HG02571 (cell line): ENCODE results near the gene MBD3L2.
"Not testable (repeated sequence)": the region's sequence is repeated elsewhere in the genome, so short reads cannot be mapped to it uniquely, and the experiment has no call there.

Source experiments
- ATAC-seq: cut with Tn5 transposase; IDR thresholded peaks from one replicate; pipeline ENCODE4 v1.9.1; 2021; ENCODE audit warnings: mild to moderate bottlenecking, moderate library complexity; ENCODE audit not compliant: unreplicated experiment

The MBD3L2 gene

DNA sequence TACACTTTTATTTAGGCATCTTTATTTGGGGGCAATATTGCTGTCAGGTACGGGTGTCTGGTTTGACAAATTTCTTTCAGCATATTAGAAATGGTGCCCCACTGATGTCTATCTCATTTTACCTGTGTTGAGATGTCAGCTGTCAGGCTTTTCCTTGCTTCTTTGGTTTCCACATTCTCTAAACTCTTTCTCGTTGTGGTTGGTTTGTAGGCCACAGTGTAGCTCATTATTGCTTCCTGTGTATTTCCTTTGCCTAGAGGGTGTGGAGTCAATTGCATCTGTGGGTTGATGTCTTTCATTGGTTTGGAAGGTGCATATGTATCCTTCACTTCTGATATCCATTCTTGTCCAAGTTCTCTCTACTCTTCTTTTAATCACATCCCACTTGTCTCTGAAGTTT, 10.9 kb downstream of the MBD3L2 start:
- ATAC-seq: not testable (repeated sequence)

GRCh38 chr19:7063339-7063738, 14.2 kb downstream of the MBD3L2 start:
- no peak for ATAC-seq

DNA sequence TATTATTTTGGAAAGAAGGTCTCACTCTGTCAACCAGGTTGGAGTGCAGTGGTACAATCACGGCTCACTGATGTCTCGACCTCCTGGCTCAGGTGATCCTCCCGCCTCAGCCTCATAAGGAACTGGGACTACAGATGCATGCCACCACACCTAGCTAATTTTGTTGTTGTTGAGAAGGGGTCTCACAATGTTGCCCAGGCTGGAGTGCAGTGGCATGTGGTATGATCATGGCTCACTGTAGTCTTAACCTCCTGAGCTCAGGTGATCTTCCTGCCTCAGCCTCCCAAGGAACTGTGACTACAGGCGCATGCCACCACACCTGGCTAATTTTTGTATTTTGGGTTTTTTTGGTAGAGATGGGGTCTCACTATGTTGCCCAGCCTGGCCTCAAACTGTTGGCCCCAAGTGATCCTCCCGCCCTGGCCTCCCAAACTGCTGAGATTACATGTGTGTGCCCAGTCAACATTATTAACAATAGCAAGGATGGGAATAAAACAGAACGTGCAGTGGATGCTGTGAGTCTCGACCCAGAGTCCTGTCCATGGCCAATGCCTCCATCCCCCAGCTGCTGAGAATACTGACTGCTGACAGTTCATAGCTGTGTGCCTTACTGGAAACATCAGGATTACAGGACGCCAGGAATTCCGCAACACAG, 14.8 kb downstream of the MBD3L2 start:
- ATAC-seq: no peak

DNA sequence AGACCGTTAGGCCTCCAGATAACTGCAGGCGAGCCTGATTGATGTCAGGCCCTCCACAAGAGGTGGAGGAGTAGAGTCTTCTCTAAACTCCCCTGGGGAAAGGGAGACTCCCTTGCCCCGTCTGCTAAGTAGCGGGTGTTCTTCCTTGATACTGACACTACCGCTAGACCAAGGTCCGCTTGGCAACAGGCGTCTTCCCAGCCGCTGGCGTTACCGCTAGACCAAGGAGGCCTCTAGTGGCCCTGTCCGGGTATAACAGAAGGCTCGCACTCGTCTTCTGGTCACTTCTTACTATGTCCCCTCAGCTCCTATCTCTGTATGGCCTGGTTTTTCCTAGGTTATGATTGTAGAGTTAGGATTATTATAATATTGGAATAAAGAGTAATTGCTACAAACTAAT, 18.0 kb downstream of the MBD3L2 start:
- not testable (repeated sequence) for ATAC-seq

- ATAC-seq: no peak
Measured at GRCh38 chr19:7067716-7068115, 18.6 kb downstream of the MBD3L2 start.

- ATAC-seq: no peak
Measured at GRCh38 chr19:7068599-7068998, 19.5 kb downstream of the MBD3L2 start.

GRCh38 chr19:7069042-7069903, 20.2 kb downstream of the MBD3L2 start, which contains the start of gene ZNF557:
Gene ZNF557 (plus strand): TSS chr19:7069703. CDS start chr19:7075075, 5,372 bp downstream.
- peak; percentile 96 for ATAC-seq

- no peak for ATAC-seq
Measured at GRCh38 chr19:7069904-7070226, 20.7 kb downstream of the MBD3L2 start.

GRCh38 chr19:7072541-7072940, 23.4 kb downstream of the MBD3L2 start:
- ATAC-seq: no peak

- ATAC-seq: no peak
Measured at GRCh38 chr19:7074705-7075282, 25.7 kb downstream of the MBD3L2 start.

DNA sequence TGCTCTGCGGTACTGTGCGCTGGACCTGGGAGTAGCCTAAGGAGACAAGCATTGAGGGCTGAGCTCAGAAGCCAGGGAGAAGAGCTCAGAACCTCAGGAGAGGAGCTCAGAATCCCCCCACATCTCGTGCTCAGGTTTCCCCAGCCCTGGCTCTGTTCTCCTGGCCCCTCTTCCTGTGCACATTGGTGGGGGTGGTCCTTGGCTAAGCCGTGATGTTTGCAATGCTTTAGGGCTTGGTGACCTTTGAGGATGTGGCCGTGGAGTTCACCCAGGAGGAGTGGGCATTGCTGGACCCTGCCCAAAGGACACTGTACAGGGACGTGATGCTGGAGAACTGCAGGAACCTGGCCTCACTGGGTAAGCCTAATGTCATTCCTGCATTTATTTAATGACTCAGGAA, 27.0 kb downstream of the MBD3L2 start:
- ATAC-seq: no peak

DNA sequence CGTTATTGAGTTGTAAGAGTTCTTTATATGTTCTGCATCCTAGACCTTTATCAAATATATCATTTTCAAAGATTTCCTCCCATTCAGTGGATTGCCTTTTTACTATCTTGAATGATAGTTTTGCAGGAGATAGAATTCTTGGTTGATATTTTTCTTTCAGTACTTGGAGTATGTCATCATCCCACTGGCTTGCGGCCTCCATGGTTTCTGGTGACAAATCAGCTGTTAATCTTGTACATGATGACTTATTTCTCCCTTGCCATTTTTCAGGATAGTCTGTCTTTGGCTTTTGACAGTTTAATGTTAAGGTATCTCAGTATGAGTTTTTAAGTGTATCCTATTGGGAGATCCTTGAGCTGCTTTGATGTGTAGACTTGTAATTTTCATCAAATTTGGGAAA, 28.9 kb downstream of the MBD3L2 start:
- ATAC-seq: no peak

- ATAC-seq: no peak
Measured at GRCh38 chr19:7083076-7083956, 34.2 kb downstream of the MBD3L2 start.

DNA sequence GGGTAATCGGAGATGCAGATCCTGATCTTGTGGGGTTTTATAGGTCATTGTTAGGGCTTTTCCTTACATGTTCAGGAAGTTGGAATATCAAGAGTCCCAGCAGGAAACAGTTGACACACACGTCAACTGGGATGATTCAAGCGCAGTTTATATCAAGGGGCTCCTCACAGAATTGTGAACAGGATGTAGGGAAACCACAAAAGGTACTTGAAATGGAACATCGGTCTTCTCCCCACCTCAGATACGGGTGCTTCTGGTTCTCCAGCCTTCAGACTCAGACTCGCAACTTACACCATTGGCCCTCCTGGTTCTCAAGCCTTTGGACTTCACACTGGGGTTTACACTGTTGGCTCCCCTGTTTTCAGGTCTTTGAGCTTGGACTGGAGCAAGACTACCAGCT, 39.9 kb downstream of the MBD3L2 start:
- no peak for ATAC-seq

DNA sequence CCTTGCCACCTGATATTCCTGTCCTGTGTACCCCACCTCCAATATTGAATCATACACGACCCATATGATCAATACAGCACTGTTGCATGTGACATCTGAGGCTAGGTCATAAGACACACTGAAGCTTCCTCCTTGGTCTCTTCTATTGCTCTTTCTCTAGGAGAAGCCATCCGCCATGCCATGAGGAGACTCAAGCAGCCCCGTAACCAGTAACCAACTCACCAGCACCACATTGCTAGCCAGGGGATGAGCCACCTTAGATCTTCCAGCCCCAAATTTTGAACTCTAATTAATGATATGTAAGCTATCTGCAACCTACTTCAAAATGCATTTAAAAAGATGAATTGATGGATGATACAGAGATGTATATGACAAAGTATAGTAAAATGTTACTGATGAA, 49.0 kb downstream of the MBD3L2 start:
- no peak for ATAC-seq

- peak; percentile 64 for ATAC-seq
Measured at GRCh38 chr19:7098701-7099596, 49.8 kb downstream of the MBD3L2 start.

DNA sequence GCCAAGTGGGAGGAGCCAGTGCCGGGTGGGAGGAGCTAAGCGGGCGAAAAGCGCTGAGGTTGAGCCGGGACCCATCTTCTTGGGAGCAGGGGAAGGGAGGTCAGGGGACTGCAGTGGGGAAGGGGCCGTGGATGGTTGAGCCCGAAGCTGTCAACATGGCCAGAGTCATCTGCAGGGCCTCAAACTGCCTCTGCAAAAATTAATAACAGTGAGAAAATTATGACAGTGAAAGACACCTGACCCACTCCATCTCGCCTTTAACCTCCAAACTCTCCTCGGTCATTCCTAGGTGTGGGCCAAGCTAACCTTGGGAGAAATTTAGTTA, 50.4 kb downstream of the MBD3L2 start:
- ATAC-seq: no peak
